Measurements from ENCODE around the gene TRRAP.
"Not testable (repeated sequence)": the region's sequence is repeated elsewhere in the genome, so short reads cannot be mapped to it uniquely, and the experiment has no call there.

Gene TRRAP

GRCh38 chr7:99030951-99031350 is 152.6 kb downstream of the TRRAP start:
- DNase-seq (ENCODE audit: low spot score), result no peak

DNA sequence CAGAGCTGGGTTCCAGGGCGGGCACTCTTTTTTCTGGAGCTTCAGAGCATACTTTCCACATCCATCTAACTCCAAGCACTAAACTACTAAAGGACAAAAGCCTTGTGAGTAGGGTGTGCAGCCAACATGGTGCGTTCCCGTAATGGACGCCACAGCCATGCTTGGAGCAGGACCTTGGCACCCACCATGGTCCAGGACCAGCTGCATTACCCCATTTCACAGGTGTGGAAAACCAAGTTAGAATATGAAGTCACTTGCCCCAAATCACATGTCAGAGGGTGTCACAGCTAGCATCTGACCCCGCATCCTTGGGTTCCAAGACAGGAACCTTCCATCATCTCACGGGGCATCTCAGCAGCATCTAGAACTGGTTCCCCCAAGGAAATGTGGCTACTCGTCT is 153.2 kb downstream of the TRRAP start:
- no peak for DNase-seq (ENCODE audit: low spot score)

- DNase-seq (ENCODE audit: low spot score), result no peak
These were observed 154.6 kb downstream of the TRRAP start for GRCh38 chr7:99032928-99033327.

DNA sequence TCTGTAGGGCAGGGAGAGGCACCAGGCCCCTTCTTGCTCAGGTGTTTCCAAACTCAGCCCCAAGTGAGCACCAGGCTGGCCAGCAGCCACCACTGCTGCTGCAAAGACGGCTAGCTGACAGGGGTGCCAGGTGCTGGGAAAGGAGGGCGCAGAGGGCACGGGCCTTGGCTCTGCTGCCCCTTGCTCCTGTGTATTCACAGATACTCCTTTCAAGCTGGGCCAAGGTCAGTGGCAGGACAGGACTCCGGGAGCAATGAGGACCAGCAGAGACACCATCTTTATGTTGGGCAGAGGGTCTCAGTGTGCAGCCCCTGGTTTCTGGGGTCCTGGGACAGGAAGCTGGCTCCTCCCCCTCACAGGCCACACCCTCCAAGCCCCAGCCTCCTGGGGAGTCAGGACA is 155.4 kb downstream of the TRRAP start:
- no peak for DNase-seq (ENCODE audit: low spot score)

DNA sequence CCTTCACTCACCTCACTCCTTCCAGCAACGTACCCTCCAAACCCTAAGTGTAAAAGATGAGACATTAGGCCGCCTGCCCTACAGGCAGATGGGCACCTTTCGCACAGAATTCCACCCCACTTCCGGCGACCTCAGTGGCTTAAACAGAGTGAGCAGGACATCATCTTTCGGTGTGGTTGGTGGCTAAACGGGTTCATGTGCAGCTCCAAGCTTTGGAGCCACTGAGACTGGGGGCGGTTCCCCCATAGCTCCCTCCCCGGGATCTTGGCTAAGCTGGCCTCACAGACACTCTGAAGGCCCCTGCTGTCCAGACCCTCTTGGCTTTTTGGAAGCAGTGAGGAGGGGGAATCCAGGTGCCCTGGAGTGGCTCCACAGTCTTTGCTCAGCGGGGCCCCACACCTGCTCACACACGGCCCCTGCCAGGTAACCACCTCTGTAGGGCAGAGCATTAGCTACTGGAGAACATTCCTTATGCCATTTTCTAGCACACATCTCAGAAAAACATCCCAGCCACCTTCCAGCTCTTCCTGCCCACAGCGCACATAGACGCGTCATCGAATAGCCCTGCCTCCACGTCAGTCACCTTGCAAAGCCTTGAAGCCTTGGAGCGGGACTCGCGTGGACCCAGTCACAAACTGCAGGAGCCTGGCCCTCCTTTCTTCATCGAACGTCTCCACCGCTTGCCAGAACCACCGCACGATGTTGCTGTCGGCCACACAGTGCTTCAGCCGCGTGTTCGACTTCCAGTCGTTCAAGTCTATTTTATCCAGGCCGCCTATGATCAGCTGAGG is 156.8 kb downstream of the TRRAP start:
- no peak for DNase-seq (ENCODE audit: low spot score)

DNA sequence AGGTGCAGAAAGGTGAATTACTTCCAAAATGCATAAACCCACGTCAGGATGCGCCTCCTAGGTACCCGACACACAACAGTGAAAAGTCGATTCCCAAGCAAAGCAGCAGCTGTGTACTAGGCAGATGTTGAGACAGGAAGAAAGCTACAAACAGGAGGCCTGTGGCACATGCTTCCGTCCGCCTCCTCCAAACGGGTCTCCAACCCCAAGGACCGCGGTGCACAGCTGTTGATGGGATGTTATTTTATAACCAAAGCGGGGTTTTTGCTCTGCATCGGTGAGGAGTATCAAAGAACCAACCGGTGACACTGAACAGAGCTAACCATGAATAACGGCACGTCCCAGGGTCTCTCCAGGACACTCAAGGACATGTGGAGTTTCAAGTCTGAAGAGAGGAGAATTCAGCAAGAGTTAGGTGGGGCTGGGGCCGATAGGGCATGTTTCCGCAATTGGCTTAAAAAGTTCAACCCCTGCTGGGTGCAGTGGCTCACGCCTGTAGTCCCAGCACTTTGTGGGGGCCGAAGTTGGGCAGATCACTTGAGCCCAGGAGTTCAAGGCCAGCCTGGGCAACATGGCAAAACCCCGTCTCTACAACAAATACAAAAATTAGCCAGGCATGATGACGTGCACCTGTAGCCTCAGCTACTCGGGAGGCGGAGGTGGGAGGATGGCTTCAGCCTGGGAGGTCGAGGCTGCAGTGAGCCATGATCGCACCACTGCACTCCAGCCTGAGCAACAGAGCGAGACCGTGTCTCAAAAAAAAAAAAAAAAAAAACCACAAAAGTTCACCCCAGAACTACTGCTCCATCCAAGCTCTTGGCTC is 157.6 kb downstream of the TRRAP start:
- DNase-seq (ENCODE audit: low spot score), result no peak

DNA sequence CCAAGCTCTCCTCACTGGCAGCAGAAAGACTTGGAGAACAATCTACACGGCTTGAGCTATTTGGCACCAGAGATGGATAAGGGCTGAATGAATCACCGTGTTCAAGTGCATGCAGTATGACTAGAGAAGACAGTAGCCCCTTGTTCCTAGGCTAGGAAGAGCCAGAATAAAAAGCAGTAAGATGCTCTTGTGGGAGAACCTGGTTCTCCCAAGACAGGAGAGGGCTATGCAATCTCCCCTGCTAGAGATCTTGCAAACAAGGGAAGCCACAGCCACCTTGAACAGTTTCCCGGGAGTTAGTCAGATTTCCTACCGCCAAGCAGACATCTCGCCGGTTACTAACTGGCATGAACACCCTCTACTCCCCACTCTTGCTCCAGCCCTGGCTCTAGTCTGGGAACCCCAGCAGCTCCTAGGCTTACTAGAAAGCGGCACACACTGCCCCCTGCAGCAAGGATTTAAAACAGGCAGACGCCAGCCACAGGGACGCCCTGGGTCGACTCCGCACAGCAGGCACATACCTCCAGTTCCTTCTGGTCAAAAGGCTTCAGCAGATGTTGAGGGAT is 158.3 kb downstream of the TRRAP start:
- peak; percentile 21 for DNase-seq (ENCODE audit: low spot score)

DNA sequence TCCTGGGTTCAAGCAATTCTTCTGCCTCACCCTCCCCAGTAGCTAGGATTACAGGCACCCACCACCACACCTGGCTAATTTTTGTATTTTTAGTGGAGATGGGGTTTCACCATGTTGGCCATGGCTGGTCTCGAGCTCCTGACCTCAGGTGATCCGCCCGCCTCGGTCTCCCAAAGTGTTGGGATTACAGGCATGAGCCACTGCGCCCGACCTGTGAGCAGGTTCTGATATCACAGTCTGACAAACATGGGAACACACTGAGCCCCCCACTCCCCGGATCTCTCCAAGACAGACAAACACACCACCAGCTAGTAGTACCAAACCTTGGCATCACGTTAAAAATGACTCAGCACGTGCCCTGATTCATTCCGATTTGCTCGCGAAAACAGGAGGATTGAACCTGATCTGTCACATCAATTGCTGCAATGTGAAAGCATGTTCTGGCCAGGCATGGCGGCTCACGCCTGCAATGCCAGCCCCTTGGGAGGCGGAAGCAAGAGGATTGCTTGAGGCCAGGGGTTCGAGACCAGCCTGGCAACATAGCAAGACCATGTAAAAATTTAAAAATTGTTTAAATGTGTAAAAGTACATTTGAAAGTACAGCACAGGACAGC is 159.1 kb downstream of the TRRAP start:
- no peak for DNase-seq (ENCODE audit: low spot score)

DNA sequence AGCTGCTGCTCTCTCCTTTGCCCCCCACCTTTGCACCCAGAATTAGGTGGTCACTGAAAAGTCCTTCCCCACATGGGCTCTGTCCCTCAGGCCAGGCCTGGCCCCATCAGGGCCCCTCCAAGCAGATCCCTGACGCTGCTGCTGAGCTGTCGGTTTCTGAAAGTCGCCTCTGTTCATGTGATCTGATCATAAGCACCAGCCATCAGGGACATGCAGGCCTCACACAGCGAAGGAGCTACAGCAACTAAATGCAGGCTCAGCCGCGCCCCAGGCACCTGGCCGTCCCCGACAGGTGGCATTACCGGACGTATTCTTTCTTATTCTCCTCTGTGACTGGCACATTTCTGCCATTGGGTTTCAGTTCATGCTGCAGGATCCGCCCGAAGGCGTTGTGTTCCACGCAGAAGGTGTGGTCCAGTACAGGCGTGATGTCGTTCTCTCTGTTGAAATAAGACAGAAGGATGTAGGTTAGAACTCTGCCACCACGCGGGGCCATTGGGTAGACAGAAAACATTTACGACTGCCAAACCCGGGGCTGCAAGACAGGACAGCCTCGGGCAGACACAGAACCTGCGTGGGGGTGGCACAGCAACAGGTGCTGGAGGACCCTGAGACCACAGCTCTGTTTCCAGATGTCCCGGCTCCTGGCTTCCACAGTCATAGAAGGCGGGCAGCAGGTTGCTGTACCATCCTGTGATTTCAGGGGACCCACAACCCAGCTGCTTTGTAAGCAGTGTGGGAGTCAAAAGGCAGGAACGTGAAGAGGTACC is 159.9 kb downstream of the TRRAP start:
- DNase-seq (ENCODE audit: low spot score), result no peak

DNA sequence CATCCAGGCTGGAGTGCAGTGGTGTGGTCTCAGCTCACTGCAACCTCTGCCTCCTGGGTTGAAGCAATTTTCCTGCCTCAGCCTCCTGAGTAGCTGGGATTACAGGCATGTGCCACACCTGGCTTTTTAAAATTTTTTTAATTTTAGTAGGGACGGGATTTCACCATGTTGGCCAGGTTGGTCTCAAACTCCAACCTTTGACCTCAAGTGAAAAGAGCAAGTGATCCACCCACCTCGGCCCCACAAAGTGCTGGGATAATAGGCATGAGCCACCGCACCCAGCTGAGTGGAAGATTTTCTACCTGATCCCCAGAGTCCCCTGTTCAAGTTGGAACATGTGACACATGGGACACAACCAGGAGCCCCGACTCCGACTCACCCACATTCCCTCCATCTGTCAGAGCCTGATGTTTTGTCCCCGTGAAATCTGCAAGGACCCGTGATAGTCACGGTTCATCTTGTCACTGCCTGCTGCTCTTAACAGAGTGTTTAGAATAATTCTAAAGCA is 161.1 kb downstream of the TRRAP start:
- no peak for DNase-seq (ENCODE audit: low spot score)

DNA sequence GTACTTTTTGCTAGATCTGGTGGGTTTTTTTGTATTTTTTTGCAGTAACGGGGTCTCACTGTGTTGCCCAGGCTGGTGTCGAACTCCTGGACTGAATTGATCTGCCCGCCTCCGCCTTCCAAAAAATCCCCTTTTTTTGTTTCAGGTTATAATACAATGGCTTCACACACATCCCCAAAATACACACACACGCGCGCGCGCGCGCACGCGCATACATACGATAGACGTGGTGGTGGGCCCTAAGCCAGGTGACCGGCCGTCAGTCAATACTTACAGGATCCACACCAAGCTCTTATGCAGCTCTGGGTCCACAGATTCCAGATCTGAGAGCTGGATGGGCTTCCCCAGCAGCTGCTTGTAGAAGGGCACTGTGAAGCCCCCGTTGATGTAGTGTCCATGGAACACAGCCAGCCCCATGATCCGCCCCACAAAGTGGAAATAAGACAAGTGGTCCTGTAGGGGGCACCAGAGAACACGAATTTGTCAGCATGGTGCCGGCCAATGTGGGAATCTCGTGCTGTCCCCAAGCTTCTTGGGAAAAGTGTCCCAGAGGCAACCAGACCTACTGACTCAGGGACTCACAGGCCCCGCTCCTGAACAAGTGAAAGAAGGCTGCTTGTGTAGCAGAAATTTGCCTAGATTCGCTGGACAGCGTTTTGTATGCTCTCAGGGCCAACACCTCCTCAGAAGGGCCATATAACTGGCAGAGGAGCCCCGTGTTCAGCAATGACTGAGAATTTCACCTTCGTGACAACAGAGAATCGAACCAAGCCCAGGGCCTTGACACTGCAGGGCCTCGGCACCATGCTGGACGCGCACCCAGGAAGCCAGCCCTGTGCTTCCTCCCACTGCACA is 162.0 kb downstream of the TRRAP start:
- DNase-seq (ENCODE audit: low spot score), result peak; percentile 85

DNA sequence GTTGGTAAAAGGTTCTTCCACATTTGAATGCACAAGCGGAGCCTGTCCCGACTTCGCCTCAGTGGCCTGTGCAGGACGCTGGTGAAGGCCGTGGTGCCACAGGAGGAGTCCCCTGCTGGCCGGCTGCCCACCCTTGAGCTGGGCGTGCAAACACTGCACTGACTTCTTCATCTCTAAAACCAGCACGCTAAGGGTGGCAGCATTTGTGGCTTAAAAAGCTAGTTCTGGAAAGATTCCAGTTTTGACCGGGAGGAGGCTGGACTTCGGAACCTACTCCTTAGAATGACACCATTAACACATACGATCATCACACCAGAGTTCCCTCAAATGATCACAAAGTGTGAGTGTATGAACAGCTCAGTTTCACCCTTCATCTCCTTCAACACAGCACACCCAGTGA is 163.2 kb downstream of the TRRAP start:
- DNase-seq (ENCODE audit: low spot score), result no peak

DNA sequence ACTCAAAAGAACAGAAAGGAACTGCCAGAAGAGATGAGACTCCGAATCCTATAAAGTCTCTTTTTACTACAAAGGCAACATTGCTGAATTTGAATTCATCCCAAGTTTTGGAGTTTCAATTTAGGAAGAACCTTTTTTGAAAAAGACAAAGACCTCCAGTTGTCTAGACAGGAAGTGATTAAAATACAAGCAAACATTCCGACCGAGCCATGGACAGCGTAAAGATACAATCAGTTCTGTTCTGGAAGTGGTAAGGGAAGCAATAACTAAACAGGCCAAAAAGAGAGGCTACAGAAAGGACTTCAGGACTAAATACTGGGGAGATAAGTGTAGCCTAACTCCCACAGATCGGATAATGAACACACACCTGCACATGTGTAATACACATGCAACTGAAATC is 164.6 kb downstream of the TRRAP start:
- DNase-seq (ENCODE audit: low spot score), result no peak

DNA sequence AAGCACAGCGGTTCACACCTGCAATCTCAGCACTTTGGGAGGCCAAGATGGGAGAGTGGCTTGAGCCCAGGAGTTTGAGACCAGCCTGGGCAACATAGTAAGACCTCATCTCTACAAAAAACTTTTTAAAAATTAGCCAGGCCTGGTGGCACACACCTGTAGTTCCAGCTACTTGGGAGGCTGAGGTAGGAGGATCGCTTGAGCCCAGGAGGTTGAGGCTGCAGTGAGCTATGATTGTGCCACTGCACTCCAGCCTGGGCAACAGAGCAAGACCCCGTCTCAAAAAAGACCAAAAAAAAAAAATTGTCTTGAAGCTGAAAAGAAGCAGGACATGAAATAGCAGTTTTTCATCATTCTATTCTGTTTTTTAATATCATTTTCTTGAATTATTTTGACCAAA is 166.5 kb downstream of the TRRAP start:
- not testable (repeated sequence) for DNase-seq (ENCODE audit: low spot score)

- DNase-seq (ENCODE audit: low spot score), result not testable (repeated sequence)
These were observed 167.9 kb downstream of the TRRAP start for GRCh38 chr7:99046262-99046661.

DNA sequence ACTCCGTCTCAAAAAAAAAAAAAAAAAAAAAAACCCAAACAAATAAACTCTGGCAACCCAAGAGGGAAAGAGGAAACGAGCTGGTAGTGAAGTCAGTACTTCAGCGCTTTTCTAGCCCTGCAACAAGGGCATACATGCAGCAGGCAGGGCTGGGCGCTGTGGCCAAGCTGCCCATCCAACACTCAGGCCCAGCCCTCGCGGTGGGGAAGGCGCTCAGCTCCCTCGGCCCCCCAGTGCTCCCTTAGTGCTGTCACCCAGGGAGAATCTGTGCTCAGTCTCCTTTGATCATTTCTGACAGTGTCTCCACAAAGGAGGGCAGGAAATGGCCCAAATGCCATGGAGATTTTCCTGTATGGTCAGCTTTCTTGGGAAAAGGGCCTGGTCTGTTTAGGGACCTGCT is 168.4 kb downstream of the TRRAP start:
- DNase-seq (ENCODE audit: low spot score), result no peak

DNA sequence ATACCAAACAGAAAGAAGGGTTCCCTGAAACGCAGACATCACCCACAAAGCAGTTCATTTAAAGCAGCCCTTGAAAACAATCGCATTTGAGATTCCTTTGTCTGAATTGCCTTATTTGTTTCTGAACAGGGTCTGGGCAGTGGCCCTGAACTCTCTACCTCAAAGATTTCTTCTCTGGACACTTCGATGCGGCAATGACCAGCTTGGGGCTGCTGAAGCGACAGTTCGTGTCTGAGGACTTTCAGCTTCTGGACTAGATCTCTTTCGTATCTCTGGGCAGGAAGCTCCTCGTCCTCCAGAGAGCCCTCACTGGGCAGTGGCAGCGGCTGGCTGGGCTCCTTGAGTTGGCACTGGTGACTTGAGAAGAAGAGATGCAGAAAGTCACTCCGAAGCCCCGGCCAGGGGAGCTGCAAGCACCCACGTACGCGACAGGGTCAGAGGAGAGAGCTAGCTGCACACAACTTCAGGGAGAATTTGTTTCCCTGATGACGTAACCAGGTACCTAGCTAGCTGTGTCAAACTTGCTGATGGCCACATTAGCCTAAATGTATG is 169.3 kb downstream of the TRRAP start:
- DNase-seq (ENCODE audit: low spot score), result no peak

- no peak for DNase-seq (ENCODE audit: low spot score)
These were observed 172.6 kb downstream of the TRRAP start for GRCh38 chr7:99050971-99051370.

GRCh38 chr7:99054781-99055180 is 176.4 kb downstream of the TRRAP start:
- no peak for DNase-seq (ENCODE audit: low spot score)

DNA sequence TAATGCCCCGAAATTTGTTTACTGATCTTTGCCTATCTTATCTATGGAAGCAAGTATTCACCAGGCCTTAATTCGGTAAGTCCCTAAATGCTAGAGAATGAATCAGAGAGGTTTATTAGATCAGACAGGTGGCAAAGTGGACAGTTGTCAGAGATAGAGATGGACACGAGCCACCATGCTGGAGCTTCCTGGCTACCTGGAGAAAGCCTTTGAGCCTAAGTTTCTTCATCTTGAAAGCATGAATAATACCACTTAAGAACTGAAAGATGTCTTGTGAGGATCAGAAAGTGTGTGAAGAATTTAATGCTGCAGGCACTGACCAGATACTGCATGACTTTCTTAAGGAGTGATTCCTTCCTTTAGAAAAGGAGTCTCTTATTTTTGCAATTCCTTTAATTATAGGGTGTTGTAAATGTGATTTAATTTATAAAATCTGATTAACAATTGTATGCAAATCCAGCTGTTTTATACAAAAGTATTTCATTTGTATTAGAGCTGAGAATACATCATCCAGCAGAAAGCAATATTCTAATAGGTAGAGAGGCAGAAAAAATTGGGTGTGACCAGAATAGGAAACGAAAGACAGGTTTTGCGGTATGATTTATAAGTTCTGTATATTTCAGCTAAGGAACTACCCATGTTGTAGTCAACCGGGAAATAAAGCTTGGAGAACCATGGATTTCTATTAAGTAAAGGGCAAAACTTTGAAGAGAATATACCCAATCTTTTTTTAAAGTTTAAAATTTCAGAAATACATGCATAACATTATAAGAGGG is 182.9 kb downstream of the TRRAP start:
- DNase-seq (ENCODE audit: low spot score), result no peak

Measured in SW480 (cell line).